HTERT RPE-1 (cell line): Measurements from ENCODE around the gene MRPL1.
"Not testable (repeated sequence)": the region's sequence is repeated elsewhere in the genome, so short reads cannot be mapped to it uniquely, and the experiment has no call there.

ENCODE experiments used
- in situ Hi-C: fragments of 300-500 bp; cut with MboI; formaldehyde crosslinking; loops from 4 replicates; pipeline ENCODE4 v1.14.3; 2020; ENCODE audit warnings: low sequenced_read_pairs

MRPL1 gene

DNA sequence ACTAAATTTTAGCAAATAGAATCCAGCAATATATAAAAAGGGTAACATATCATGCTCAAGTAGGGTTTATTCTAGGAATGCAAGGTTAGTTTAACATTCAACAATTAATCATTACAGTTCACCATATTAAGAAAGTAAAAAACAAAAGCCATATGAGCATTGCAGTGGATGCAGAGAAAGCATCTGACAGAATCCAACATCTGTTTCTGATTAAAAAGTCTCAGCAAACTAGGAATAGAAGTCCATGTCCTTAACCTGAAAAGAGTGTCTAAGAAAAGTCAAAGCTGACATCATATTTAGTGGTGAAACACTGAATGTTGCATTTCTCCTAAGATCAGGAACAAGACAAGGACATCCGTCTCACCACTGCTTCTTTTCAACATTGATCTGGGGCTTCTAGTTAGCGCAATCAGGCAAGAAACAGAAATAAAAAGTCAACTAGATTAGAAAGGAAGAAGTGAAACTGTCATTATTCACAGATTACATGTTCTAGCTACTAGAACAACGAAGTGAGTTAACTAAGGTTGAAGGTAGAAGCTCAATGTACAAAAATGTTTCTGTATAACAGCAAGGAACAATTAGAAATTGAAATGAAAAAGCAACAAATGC is 49.3 kb downstream of the MRPL1 start:
- in situ Hi-C loops, result no loop called here

DNA sequence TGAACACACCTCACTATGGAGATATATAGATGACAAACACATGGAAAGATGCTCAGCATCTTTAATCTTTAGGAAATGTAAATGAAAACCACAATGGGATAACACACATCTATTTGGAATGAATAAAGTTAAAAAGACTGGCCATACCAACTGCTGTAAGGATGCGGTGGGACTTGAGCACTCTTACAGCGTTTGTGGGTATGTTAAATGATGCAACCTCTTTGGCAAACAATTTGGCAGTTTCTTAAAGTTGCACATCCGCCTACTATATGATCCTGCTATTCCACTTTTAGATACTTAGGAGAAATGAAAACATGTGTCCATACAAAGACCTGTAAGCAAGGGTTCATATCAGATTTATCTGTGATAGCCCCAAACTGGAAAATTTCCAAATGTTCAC is 50.7 kb downstream of the MRPL1 start:
- in situ Hi-C loops, result no loop called here

DNA sequence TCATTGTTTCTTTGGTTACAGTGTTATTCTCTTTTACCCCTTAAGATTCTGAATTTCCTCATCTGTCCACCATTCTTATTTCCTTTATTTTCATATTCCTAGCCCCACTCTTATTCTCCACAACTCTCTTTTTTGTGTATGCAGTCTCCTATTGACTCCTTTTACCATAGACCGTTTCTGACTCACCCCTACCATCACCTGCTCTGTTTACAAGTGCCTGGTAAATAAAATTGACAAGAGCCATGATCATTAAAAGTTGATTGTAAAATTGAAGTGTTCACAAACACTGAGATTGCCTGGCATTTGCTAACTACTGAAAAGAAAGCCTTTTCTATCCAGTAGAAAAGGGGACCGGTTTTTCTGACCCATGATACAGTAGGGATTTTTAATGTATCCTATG is 54.4 kb downstream of the MRPL1 start:
- in situ Hi-C loops, result no loop called here

DNA sequence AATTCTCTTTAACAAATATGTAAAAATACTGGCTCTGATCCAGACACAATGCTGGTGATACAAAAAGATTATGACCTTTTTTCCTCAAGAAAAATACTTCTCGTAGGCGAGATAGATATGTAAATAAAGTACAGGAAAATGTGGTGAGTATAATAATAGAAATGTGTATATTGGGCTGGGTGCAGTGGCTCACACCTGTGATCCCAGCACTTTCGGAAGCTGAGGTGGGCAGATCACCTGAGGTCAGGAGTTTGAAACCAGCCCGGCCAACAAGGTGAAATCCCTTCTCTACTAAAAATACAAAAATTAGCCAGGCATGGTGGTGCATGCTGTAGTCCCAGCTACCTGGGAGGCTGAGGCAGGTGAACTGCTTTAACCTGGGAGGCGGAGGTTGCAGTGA is 55.0 kb downstream of the MRPL1 start:
- in situ Hi-C loops, result no loop called here

DNA sequence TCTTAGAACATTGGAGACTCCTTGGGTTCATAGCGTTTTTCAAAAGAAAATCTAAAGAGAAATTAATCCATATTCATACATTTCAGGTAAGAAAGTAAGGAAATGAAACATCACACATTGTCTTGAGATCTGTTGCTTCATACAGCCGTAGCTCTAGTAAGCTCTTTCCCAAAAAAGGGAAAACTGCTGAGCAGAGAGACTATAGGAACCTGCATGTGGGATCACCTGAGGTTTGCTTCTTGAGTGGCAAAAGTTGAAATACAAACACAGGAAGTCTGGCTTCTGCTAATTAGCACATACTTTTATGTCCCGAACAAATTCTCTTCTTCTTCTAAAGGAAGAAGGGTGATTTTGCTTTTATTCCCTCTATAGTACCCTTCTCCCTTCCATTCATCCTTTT is 57.7 kb downstream of the MRPL1 start:
- in situ Hi-C loops, result no loop called here

DNA sequence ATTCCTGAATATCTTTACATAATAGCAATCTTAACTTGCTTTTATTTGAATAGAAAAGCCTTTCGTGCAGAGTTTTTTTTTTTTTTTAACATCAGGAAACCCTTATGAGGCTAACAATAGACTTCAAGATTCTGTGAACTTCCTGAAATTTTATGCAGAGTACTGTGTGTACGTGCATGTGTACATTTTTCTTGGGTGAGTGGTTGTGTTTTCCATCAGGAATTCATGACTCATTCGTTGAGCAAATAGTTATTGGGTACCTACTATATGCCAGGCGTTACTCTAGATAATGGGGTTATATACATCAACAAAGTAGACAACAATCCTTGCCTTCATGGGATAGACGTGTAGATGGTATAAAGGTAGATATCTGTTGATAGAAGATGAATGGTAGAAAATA is 59.1 kb downstream of the MRPL1 start:
- in situ Hi-C loops, result no loop called here

DNA sequence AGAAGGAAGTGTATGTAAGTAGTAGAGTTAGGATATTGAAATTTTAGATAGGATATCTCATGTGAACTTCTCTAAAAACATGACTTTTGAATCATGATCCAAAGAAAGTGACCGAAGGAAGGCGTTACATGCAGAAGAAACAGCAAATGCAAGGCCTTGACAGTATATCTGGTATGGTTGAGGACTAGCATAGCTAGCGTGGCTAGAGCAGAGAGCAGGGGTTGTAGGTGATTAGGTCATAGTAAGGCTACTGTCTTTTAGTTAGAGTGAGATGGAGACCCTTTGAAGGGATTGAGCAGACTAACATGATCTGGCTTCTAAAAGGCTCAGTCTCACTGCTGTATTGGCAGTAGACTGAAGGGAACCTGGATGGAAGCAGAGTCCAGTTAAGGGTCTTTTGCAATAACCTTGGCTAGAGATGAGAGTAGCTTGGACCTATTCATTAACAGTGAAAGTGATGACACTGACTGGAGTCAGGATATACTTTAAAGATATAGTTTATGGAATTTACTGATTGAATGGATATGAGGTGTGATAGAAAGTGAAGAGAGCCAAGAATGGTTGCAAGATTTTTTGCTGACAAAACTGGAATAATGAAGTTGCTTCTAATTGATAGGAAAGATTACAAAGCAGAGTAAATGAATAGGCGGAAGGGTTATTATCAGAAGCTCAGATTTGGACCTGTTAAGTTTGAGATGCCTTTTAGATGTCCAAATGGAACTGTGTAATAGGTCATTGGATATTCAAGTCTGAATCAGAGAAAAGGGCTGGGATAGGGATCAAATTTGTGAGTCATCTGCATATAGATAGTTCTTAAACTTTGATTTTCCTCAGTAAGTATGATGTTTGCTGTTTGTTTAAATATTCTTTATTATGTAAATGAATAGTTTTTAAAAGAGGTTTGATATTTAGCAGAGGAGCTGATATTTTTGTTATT is 59.8 kb downstream of the MRPL1 start:
- in situ Hi-C loops, result no loop called here

DNA sequence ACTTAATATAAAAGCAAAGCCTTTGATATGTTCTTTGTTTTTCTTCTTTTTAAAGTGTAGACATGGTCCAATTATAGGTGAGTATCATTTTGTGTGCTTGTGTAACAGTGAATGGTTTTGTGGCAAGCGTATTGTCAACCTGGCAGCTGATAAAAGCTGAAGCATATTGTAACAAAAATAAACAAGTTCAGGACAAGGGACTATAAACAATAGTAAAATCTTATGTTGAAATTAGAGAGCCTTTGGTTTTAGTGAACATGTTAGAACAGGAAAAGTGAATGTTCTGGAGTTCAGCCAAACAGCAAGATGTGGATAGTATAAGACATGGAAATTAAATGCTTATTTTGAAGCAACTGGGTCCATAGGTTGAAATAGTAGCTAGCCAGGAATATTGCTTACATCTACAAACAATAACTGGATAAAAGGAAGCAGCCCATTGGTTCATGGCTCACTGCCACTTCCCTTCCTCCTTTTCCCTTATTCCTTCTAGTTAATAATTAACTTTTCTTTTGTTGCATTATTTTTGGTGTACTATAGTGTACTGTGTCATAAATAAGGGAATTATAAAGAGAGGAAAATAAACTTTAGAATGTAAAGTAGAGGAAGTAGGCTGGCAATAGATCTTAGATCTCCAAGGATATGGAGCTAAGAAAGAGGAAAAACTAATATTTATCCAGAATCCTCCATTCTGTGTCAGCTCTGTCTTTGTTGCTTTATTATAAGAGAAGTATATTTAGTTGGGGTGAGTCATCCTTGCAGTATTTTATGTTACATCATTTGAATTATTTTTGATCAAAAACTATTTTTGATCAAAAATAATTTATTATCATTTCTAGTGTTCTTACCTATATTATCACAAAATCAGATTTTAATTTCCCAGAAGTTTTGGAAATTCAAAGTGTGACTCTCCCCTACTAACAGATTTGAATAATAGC is 65.6 kb downstream of the MRPL1 start:
- in situ Hi-C loops, result no loop called here

DNA sequence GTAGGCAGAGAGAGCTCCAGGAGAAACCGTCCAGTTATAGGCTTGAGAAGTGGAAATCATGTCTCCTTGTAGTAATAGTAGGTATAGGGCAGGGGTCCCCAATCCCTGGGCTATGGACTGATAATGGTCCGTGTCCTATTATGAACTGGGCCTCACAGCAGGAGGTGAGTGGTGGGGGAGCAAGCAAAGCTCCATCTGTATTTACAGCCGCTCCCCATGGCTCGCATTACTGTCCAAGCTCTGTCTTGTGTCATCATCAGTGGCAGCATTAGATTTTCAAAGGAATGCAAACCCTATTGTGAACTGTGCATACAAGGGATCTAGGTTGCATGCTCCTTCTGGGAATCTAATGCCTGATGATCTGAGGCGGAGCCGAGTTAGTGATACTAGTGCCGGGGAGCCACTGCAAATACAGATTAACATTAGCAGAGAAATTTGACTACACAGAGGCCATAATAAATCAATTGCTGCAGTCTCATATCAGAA is 67.6 kb downstream of the MRPL1 start:
- in situ Hi-C loops, result no loop called here

DNA sequence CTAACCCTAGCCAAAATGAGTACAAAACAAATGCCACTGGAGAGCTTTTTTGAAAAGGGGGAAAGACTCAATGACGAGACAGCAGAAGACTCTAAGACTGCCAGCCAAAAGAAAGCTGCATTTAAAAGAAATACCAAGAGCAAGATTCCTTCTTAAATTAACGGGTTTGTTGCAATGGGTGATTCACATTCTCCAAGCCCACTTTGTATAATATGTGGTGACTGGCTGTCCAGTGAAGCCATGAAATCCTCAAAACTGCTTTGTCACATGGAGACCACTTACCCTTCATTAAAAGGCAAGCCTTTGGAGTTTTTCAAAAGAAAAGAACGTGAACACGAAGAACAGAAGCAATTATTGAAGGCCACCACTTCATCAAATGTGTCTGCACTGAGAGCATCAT is 68.2 kb downstream of the MRPL1 start:
- in situ Hi-C loops, result no loop called here

DNA sequence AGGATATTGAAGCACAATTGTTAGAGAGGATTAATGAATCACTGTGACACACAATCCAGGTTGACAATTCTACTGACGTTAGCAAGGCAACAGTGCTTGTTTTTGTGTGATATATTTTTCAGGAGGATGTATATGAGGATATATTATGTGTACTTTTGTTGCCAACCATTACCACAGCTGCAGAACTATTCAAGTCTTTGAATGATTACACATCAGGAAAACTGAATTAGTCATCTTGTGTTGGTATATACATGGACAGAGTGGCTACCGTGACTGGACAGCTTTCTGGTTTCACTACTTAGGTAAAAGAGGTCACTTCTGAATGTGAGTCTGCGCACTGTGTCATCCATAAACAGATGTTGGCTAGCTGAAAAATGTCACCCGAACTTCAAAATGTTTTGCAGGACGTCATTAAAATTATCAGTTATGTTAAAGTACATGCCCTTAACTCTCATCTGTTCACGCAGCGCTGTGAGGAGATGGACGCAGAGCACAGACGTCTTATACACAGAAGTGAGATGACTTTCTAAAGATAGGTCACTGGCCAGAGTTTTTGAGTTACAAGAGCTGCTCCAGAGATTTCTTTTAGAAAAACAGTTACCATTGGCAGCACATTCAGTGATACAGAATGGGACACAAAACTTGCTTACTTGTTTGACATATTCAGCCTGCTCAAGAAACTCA is 69.0 kb downstream of the MRPL1 start:
- in situ Hi-C loops, result no loop called here

DNA sequence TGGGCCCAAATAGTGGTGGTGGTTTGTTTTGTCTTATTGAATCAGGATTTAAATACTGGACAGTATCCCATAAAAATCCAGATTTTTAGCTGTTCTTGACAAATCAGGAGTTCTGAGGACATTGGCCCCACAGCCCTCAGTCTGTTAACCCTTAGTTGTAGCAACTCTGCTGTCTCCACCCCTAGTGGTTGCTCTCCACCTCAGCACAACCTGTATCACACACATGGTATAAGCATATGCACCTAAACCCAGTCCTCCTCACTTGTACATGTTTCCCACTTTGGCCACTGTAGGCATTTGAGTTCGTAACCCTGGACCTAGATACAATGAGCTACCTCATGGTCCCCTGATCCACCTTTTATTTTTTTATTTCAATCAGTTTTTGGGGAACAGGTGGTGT is 75.9 kb downstream of the MRPL1 start:
- in situ Hi-C loops, result no loop called here

DNA sequence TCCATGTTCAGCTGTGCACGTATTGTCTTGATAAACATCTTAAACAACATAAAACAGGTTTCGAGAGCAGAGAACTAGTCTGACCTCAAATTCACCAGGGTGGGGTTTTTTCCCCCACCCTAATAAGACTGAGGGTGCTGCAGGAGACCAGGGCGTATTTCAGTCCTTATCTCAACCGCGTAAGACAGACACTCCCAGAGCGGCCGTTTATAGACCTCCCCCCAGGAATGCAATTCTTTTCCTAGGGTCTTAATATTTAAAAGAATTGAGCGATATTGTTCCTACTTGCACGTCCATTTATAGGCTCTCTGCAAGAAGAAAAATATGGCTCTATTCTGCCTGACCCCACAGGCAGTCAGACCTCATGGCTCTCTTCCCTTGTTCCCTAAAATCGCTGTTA is 83.3 kb downstream of the MRPL1 start:
- in situ Hi-C loops, result not testable (repeated sequence)

DNA sequence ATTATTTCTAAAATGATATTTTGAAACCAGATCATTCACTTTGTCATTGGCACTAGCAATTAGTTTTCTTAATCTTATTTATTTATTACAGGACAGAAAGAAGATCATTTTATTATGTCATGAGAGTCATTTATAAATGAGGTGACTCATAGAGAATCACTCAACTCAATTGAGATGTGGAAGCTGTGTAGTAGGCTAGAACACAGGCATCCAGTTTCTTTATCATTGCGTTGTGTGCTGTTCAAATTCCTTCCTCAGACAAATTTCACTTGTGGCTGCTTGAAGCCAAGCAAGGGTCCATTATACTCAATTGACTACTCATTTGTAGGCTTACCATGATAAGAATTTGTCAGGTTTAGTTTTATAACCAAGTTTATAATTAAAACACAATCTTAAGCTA is 87.6 kb downstream of the MRPL1 start:
- in situ Hi-C loops, result no loop called here

DNA sequence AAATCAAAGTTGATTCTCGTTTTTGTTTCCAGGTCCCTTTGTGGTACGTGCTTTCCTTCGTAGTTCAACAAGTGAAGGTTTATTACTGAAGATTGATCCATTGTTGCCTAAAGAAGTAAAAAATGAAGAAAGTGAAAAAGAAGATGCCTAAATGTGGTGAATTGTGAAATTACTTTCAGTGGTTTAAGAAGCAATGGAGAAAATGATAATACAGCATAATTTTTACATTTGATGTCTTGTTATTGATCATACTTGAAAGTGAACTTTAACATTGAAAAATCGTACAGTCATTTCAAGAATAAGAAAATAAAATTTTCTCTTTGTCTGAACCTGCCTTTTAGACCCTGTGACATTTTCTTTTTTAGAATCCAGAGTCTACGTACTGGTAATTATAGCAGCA is 89.8 kb downstream of the MRPL1 start:
- in situ Hi-C loops, result no loop called here

DNA sequence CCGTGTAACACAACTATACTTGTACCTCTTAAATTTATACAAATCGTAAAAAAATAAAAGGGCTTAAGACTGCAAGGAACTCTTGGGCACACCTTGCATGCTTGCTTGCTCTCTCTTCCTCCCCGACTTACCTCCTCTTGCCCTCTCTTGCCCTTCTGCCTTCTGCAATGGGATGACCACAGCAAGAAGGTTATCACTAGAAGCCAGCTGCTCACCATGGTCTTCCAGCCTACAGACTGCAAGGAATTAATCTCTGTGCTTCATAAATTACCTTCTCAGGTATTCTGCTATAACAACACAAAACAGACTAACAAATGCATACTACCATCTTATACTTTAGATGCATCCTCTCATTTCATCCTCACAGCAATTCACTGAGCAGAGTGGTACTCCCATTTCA is 92.1 kb downstream of the MRPL1 start:
- in situ Hi-C loops, result no loop called here

DNA sequence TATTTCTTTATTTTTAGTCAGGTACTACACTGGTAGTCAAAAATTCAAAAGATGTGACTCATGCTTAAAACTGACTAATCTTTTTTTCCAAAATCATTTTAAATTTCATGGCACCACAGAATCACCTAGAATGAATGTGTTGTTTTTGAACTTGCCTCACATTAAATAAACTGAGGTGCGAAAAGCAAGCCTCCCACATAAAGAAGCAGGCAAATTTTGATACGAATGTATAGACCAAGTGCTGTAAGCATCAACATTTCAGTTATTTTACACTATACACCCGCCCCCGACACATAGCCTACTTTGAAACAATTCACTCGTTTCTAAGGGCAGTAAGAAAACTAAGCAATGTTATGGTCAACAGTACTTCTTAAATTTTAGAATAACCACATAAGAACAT is 94.3 kb downstream of the MRPL1 start:
- in situ Hi-C loops, result no loop called here

DNA sequence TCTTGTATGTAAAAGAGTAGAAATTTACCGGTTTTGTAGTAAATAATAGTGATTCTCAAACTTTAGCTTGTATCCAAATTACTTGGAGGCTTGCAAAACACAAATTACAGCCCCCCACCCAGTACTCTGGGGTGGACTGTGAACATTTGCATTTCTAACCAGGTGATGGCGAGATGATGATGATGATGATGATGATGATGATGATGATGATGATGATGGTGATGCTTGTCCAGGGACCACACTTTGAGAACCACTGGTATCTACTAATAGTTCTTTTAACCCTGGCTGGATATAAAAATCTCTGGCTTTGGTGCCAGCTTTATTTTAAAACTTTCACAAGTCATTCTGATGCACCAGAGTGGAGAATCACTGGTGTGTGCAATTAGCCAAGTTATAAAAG is 96.3 kb downstream of the MRPL1 start:
- in situ Hi-C loops, result no loop called here

DNA sequence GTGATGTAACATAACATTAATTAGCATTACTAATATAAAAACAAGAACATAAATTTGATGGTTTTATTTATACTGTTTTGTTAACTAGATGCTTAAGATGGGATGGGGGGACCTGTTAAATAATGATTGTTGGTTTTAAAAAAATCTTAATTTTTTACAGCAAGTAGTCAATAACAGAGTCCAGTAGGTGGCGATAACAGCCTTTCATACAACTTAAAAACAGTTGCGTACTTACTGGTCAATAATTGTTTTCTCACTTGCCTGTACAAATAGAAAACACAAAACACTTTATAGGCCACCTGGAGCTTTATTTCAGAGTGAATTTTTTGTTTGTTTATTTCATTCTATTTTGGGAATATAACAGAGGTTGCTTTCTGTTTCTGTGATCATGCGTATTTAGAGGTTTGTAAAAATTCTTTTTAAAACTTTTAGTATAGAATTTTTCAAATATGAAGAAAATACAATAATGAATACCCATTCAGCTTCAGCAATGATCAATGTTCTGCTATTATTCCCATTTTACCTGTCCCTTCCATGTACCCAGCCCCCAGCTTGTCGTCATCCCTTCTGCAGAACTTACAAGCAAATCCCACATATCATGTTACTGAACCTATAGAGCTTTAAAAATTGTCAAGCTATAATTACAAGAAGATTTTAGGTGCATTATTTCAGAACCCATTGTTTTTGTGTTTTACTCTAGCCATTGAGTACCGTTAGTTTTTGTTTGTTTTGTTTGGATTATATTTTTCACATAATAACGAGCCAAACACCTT is 97.1 kb downstream of the MRPL1 start:
- in situ Hi-C loops, result no loop called here

DNA sequence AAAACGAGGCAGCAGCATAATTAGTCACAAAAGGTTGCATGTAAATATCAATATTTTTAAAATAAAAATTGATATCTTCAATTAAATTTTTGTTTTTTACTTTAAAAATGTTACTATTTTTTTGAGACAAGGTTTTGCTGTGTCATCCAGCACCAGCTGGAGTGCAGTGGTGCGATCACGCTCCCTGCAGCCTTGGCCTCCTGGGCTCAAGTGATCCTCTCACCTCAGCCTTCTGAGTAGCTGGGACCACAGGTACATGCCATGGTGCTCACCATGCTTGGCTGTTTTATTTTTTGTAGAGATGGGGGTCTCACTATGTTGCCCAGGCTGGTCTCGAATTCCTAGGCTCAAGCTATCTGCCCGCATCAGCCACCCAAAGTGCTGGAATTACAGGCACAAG is 97.7 kb downstream of the MRPL1 start:
- in situ Hi-C loops, result no loop called here
